ENCODE data around the gene RGS2. TPM values are rescaled to one million over a fixed set of nuclear protein-coding genes. Genes with fewer than 3 reads are reported as not detected.

RGS2 gene
- total RNA-seq, 6 experiments from 2014 or later: 4.4 to 7.6 (median 5.9) TPM

DNA sequence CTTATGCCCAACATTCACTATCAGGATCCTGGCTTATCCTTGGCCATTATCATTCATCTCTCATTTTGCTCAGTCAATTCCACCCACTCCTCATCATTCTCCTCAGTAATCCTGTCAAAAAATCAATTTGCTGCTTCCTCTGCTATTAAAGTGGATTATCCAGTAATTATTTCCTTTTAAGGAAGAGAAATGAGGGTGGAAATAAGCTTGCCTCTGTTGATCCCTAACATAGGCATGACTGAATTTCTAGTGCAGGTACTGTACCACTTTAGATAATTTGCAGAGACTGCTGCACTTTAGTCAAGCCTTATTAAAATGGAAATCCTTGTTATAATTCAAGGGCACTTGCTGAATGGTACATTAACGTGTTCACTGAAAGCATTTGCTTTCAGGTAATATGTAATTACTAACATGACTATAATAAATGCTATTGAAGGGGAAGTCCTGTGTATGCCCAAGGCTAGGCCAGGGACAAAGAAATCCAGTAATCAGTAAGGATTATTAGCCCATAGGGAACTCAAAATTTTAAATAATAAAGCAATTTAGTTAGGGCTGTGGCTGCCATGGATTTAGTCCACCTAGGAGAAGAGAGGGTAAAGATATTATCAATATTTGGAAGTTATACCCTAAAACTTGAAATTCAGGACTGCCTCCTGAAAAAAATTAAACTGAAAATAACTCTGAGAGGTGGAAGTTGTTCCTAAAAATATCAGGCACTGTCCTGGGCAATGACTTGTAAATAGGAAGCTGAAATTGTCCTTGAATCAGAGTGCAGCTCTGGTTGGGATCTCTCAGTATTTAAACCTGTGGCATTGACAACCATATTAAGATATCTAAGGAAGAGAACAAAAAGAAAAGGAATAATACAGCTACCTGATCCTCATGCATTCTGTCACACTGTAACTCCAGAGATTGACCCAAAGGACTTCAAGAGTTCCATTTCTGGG, 43.4 kb downstream of the RGS2 start:
- no peaks in the 10 kb centered on the region for H3K36me3 Mint-ChIP-seq (ENCODE audit: low read depth)
- H3K27ac Mint-ChIP-seq: no peak overlapping the region
- no peaks in the 10 kb centered on the region; the same call in 1 of the 2 replicates for H3K4me1 Mint-ChIP-seq (ENCODE audit: low read depth)
- DNase-seq: no peak
- H3K27me3 Mint-ChIP-seq (ENCODE audit: insufficient read depth): peaks cover 2% of the 10 kb centered on the region
- no peak overlapping the region for H3K4me3 Mint-ChIP-seq
- H3K9me3 Mint-ChIP-seq: no peaks in the 10 kb centered on the region
- TF ChIP-seq, protein P1, sequence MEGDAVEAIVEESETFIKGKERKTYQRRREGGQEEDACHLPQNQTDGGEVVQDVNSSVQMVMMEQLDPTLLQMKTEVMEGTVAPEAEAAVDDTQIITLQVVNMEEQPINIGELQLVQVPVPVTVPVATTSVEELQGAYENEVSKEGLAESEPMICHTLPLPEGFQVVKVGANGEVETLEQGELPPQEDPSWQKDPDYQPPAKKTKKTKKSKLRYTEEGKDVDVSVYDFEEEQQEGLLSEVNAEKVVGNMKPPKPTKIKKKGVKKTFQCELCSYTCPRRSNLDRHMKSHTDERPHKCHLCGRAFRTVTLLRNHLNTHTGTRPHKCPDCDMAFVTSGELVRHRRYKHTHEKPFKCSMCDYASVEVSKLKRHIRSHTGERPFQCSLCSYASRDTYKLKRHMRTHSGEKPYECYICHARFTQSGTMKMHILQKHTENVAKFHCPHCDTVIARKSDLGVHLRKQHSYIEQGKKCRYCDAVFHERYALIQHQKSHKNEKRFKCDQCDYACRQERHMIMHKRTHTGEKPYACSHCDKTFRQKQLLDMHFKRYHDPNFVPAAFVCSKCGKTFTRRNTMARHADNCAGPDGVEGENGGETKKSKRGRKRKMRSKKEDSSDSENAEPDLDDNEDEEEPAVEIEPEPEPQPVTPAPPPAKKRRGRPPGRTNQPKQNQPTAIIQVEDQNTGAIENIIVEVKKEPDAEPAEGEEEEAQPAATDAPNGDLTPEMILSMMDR (IDR thresholded peaks at IDR 0.05): no peak

DNA sequence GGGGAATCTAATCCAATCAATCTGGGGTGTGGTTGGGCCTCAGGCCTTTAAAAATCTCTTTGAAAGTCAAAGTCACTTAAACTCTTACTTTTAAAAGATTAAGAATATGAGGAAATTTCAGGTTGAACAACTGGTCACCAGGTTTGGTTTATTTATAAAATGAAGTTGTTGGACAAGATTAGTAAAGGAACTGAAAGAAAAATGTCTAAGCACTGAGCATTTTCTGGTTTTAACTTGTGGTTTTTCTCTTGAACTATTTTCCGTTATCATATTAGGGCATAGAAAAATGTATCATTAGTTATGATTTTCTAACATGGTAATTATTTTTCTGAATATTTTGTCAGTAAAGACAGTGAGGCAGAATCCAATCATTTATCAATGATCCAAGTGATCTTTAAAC, 49.6 kb downstream of the RGS2 start:
- DNase-seq: no peak

DNA sequence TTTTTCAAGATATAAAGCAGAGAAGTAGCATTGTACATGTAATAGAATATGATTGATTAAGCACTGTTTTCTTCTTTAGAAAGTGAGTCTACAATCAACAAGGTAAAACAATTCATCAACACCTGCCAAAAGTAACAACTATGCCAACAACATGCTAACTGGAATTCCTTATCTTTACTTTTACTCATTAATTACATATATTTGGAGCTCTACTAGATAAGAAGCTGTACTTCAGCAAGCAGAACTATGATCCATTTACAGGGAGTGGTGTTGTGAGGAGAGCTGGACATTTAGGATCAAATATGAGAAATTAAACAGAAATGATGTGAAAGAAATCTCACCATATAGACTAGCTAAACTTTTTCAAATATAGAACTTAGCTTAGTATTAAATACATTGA, 51.0 kb downstream of the RGS2 start:
- Mint-ChIP-seq H3K4me1 (ENCODE audit: low read depth) (no peaks in the 10 kb centered on the region), H3K36me3 (ENCODE audit: low read depth) (no peaks in the 10 kb centered on the region), H3K9me3 (no peaks in the 10 kb centered on the region; the same call in 1 of the 2 replicates), H3K4me3 (no peak overlapping the region), H3K27me3 (ENCODE audit: insufficient read depth) (peaks cover 3% of the 10 kb centered on the region; the same call in 1 of the 2 replicates), H3K27ac (no peak overlapping the region)
- no peak for DNase-seq
- TF ChIP-seq, protein P1 (IDR thresholded peaks at IDR 0.05): no peak

More for the DNA sequence above, 49.6 kb downstream of the RGS2 start:
- TF ChIP-seq, protein P1 (IDR thresholded peaks at IDR 0.05): no peak
- Mint-ChIP-seq H3K27ac (no peak overlapping the region), H3K9me3 (no peaks in the 10 kb centered on the region; the same call in 1 of the 2 replicates), H3K4me1 (ENCODE audit: low read depth) (no peaks in the 10 kb centered on the region), H3K27me3 (ENCODE audit: insufficient read depth) (no peaks in the 10 kb centered on the region), H3K4me3 (no peak overlapping the region), H3K36me3 (ENCODE audit: low read depth) (no peaks in the 10 kb centered on the region)

DNA sequence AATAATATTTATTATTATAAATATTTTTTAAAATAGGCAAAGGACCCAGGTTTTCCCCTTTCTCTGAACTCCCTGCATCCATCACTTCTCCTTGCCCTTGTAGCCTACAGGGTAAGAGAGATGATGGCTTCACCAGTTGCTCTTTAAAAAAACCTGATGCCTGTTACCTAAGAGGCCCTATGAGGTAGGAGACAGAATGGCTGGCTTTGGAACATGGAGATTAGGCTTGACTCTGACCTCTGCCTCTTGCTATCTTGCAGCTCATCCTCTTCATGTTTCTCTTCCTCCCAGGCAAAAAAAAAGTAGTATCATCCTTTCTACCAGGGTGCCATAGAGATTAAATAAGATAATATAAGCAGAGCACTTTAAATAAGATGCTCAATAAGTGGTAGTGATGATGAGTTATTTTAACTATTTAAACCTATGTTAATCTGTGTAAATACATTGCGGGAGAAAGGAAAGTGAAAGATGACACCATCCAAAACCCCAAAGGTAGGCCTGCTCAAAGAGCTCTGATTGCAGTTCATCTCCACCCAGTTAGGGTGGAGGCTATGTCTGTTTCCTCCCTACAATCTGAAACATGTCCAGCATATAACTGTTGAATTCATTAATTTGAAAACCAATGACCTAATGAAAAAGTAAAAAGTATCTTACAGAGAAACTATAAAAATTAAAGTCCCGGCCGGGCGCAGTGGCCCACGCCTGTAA, 51.8 kb downstream of the RGS2 start:
- no peak overlapping the region for H3K27ac Mint-ChIP-seq
- no peaks in the 10 kb centered on the region for H3K36me3 Mint-ChIP-seq (ENCODE audit: low read depth)
- no peak overlapping the region for H3K4me3 Mint-ChIP-seq
- H3K9me3 Mint-ChIP-seq: no peaks in the 10 kb centered on the region; the same call in 1 of the 2 replicates
- H3K27me3 Mint-ChIP-seq (ENCODE audit: insufficient read depth): peaks cover 3% of the 10 kb centered on the region; the same call in 1 of the 2 replicates
- no peaks in the 10 kb centered on the region for H3K4me1 Mint-ChIP-seq (ENCODE audit: low read depth)
- DNase-seq: no peak
- TF ChIP-seq, protein P1 (IDR thresholded peaks at IDR 0.05): no peak

DNA sequence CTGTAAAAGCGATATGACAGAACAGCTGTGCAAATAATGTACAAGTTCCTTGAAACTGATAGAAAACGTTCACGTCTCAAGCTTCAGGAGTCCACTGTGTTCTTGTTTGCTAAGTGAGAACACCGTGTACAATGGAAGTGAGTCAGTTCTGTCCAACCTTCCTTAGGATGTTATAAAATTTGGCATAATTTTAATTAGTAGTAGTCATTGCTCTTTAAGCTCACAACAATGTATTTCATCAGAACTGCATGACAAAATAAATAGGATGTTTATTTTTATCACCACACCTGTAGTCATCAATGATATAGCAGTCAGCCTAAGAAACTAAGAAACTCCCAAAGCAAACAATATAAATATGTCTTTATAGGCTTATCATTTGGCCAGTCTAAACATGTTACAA, 53.0 kb downstream of the RGS2 start:
- Mint-ChIP-seq H3K27ac (no peak overlapping the region), H3K27me3 (ENCODE audit: insufficient read depth) (peaks cover 3% of the 10 kb centered on the region; the same call in 1 of the 2 replicates), H3K9me3 (no peaks in the 10 kb centered on the region; the same call in 1 of the 2 replicates), H3K4me3 (no peak overlapping the region), H3K36me3 (ENCODE audit: low read depth) (no peaks in the 10 kb centered on the region), H3K4me1 (ENCODE audit: low read depth) (no peaks in the 10 kb centered on the region)
- DNase-seq: no peak
- TF ChIP-seq, protein P1 (IDR thresholded peaks at IDR 0.05): no peak

Other genes starting within 250 kb of the RGS2 start
- not detected for gene RGS1, start 233.3 kb upstream of the RGS2 start, total RNA-seq (2021; fragmentation: NEBNext Ultra II Directional; extraction: Animal tissue kit (Norgen Biotek cat#: 25700))
- not detected for gene RGS13, start 172.9 kb upstream of the RGS2 start, total RNA-seq (2021; fragmentation: NEBNext Ultra II Directional; extraction: Animal tissue kit (Norgen Biotek cat#: 25700))